ENCODE measurements around the gene CNTN5. TPM values are rescaled to one million over a fixed set of nuclear protein-coding genes. Genes with fewer than 3 reads are reported as not detected.

Gene CNTN5
- total RNA-seq, 4 donors from 2014 or later, result 0.51 to 2.3 (median 0.58) TPM; not detected in 1

- intact Hi-C loops (cut with DNase I; ENCODE audit: low total_unique reads), result no loop called here
- DNase-seq, result no peak
- TF ChIP-seq POLR2A (IDR thresholded peaks at IDR 0.05) (no peak), CTCF (IDR thresholded peaks at IDR 0.05) (no peak)
- Histone ChIP-seq H3K27ac (no peak overlapping the region), H3K9me3 (no peaks in the 10 kb centered on the region), H3K36me3 (no peaks in the 10 kb centered on the region), H3K4me1 (no peaks in the 10 kb centered on the region), H3K4me3 (no peak overlapping the region), H3K27me3 (no peaks in the 10 kb centered on the region)
Measured at GRCh38 chr11:99352642-99353041, 331.9 kb downstream of the CNTN5 start.

- intact Hi-C loops (cut with DNase I; ENCODE audit: low total_unique reads), result no loop called here
- Histone ChIP-seq H3K27ac (no peak overlapping the region), H3K36me3 (no peaks in the 10 kb centered on the region), H3K4me1 (no peaks in the 10 kb centered on the region), H3K4me3 (no peak overlapping the region), H3K9me3 (no peaks in the 10 kb centered on the region), H3K27me3 (no peaks in the 10 kb centered on the region)
- TF ChIP-seq CTCF (IDR thresholded peaks at IDR 0.05), result no peak
- TF ChIP-seq POLR2A (IDR thresholded peaks at IDR 0.05), result no peak
- no peak for DNase-seq
Measured at GRCh38 chr11:99366546-99366945, 345.8 kb downstream of the CNTN5 start.

- H3K36me3 ChIP-seq, result no peaks in the 10 kb centered on the region
- intact Hi-C loops (cut with DNase I; ENCODE audit: low total_unique reads), result no loop called here
- DNase-seq, result no peak
- H3K4me1 ChIP-seq, result no peaks in the 10 kb centered on the region
- H3K27me3 ChIP-seq, result no peaks in the 10 kb centered on the region
- H3K9me3 ChIP-seq, result no peaks in the 10 kb centered on the region
- TF ChIP-seq CTCF (IDR thresholded peaks at IDR 0.05) (no peak), POLR2A (IDR thresholded peaks at IDR 0.05) (no peak)
- H3K4me3 ChIP-seq, result no peak overlapping the region
- no peak overlapping the region for H3K27ac ChIP-seq
Measured at GRCh38 chr11:99368583-99368982, 347.8 kb downstream of the CNTN5 start.

GRCh38 chr11:99370549-99371216 lies 349.9 kb downstream of the CNTN5 start:
- H3K27ac ChIP-seq, result no peak overlapping the region
- DNase-seq, result peak in 1 of 2 donors; percentile 13
- no peak for TF ChIP-seq CTCF (IDR thresholded peaks at IDR 0.05)
- TF ChIP-seq POLR2A (IDR thresholded peaks at IDR 0.05), result no peak
- no peaks in the 10 kb centered on the region for H3K9me3 ChIP-seq
- no peak overlapping the region for H3K4me3 ChIP-seq
- intact Hi-C loops (cut with DNase I; ENCODE audit: low total_unique reads), result no loop called here
- H3K36me3 ChIP-seq, result no peaks in the 10 kb centered on the region
- H3K4me1 ChIP-seq, result no peaks in the 10 kb centered on the region
- H3K27me3 ChIP-seq, result no peaks in the 10 kb centered on the region

GRCh38 chr11:99371257-99371656 lies 350.5 kb downstream of the CNTN5 start:
- intact Hi-C loops (cut with DNase I; ENCODE audit: low total_unique reads), result no loop called here

More at GRCh38 chr11:99371257-99371656, 350.5 kb downstream of the CNTN5 start:
- no peak for TF ChIP-seq POLR2A (IDR thresholded peaks at IDR 0.05)
- TF ChIP-seq CTCF (IDR thresholded peaks at IDR 0.05), result no peak
- no peaks in the 10 kb centered on the region for H3K27me3 ChIP-seq
- H3K9me3 ChIP-seq, result no peaks in the 10 kb centered on the region
- H3K4me1 ChIP-seq, result no peaks in the 10 kb centered on the region
- H3K4me3 ChIP-seq, result no peak overlapping the region
- H3K36me3 ChIP-seq, result no peaks in the 10 kb centered on the region
- no peak for DNase-seq
- H3K27ac ChIP-seq, result no peak overlapping the region

Measured in uterus (tissue), 4 donors.